ENCODE measurements around the gene GOLGA3. TPM values are rescaled to one million over a fixed set of nuclear protein-coding genes. Genes with fewer than 3 reads are reported as not detected.
"Not testable (repeated sequence)": the region's sequence is repeated elsewhere in the genome, so short reads cannot be mapped to it uniquely, and the experiment has no call there.

GOLGA3 gene
- total and polyA plus RNA-seq, 4 donors = 5.0 to 43.0 (median 15.8) TPM

DNA sequence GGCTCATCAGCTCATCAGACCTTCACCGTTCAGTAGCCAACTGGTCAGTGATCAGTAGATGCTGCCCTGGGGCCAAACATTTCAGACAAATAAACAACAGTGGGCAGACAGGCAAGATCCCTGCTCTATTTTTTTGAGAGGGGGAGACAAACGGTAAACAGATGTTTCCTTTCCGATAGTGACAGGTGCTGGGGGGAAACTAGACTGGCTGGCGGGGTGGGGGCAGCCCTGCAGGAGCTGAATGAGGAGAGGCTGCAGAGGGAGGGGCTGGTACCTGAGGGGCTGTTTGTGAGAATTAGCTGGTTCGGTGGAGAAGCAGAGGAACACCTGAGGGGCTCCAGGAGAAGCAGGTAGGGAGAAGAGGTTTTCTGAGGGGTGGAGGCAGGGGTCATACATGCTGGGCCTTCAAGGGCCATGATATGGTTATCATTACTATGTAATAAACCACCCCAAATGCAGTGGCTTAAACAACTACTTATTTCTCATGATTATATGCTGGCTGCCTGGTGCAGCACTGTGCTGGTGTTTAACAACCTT, 8.2 kb upstream of the GOLGA3 start:
- H3K27ac ChIP-seq (ENCODE audit: low read depth in 1 of 2, low read length in 2 of 2) = no peak overlapping the region
- peaks cover 4 to 34% (median 14%) of the 10 kb centered on the region in 4 donors for H3K36me3 ChIP-seq (ENCODE audit: control insufficient read depth in 4 of 4, insufficient read depth in 3 of 4, low read depth in 1 of 4, low read length in 3 of 4)

GRCh38 chr12:132836230-132836629, 7.6 kb upstream of the GOLGA3 start:
- not testable (repeated sequence) for H3K4me1 ChIP-seq (ENCODE audit: control insufficient read depth in 4 of 4, insufficient read depth in 4 of 4, low read length in 3 of 4); DNase-seq (ENCODE audit: low spot score); H3K9ac ChIP-seq (ENCODE audit: low read depth in 1 of 2, low read length in 2 of 2); H3K27ac ChIP-seq (ENCODE audit: low read depth in 1 of 2, low read length in 2 of 2); H3K9me3 ChIP-seq (ENCODE audit: control insufficient read depth in 4 of 4, low read length in 3 of 4); H3K27me3 ChIP-seq (ENCODE audit: control insufficient read depth in 4 of 4, insufficient read depth in 4 of 4, low read length in 3 of 4); H3K4me3 ChIP-seq (ENCODE audit: low read depth in 1 of 3, low read length in 3 of 3)
- H3K36me3 ChIP-seq (ENCODE audit: control insufficient read depth in 4 of 4, insufficient read depth in 3 of 4, low read depth in 1 of 4, low read length in 3 of 4) = peaks cover under 1 to 30% (median 11%) of the 10 kb centered on the region in 4 donors
- WGBS = 96% methylated on average over 30 of the region's 30 CpGs

More for the DNA sequence above, 8.2 kb upstream of the GOLGA3 start:
- Histone ChIP-seq H3K9ac (ENCODE audit: low read depth in 1 of 2, low read length in 2 of 2) (no peak overlapping the region), H3K4me3 (ENCODE audit: low read depth in 1 of 3, low read length in 3 of 3) (no peak overlapping the region), H3K9me3 (ENCODE audit: control insufficient read depth in 4 of 4, low read length in 3 of 4) (no peaks in the 10 kb centered on the region), H3K27me3 (ENCODE audit: control insufficient read depth in 4 of 4, insufficient read depth in 4 of 4, low read length in 3 of 4) (no peaks in the 10 kb centered on the region), H3K4me1 (ENCODE audit: control insufficient read depth in 4 of 4, insufficient read depth in 4 of 4, low read length in 3 of 4) (no peaks in the 10 kb centered on the region)
- TF ChIP-seq FOXA2 (IDR thresholded peaks at IDR 0.05) (no peak), HNF4A (conservative IDR thresholded peaks at IDR 0.05) (no peak), RXRA (IDR thresholded peaks at IDR 0.05) (no peak), FOXA1 (IDR thresholded peaks at IDR 0.05) (no peak), HNF4G (IDR thresholded peaks at IDR 0.05) (no peak), SP1 (IDR thresholded peaks at IDR 0.05) (no peak)
- no peak for DNase-seq (ENCODE audit: low spot score)
- 86% methylated on average over 5 of the region's 5 CpGs for WGBS

- WGBS = 94% methylated on average over 42 of the region's 42 CpGs
- Histone ChIP-seq H3K4me3 (ENCODE audit: low read depth in 1 of 3, low read length in 3 of 3) (no peak overlapping the region), H3K4me1 (ENCODE audit: control insufficient read depth in 4 of 4, insufficient read depth in 4 of 4, low read length in 3 of 4) (no peaks in the 10 kb centered on the region), H3K27me3 (ENCODE audit: control insufficient read depth in 4 of 4, insufficient read depth in 4 of 4, low read length in 3 of 4) (no peaks in the 10 kb centered on the region), H3K36me3 (ENCODE audit: control insufficient read depth in 4 of 4, insufficient read depth in 3 of 4, low read depth in 1 of 4, low read length in 3 of 4) (peaks cover 0 to 21% (median 6%) of the 10 kb centered on the region in 4 donors), H3K9ac (ENCODE audit: low read depth in 1 of 2, low read length in 2 of 2) (no peak overlapping the region), H3K9me3 (ENCODE audit: control insufficient read depth in 4 of 4, low read length in 3 of 4) (no peaks in the 10 kb centered on the region), H3K27ac (ENCODE audit: low read depth in 1 of 2, low read length in 2 of 2) (no peak overlapping the region)
- no peak for TF ChIP-seq RAD21 (IDR thresholded peaks at IDR 0.05)
- TF ChIP-seq JUND (IDR thresholded peaks at IDR 0.05) = no peak
- no peak for TF ChIP-seq YY1 (IDR thresholded peaks at IDR 0.05)
- TF ChIP-seq NR2F2 (IDR thresholded peaks at IDR 0.05) = no peak
- TF ChIP-seq EGR1 (IDR thresholded peaks at IDR 0.05; ENCODE audit: low read depth in 2 of 2) = no peak
- no peak for TF ChIP-seq HNF4A (conservative IDR thresholded peaks at IDR 0.05)
- TF ChIP-seq, protein P1, sequence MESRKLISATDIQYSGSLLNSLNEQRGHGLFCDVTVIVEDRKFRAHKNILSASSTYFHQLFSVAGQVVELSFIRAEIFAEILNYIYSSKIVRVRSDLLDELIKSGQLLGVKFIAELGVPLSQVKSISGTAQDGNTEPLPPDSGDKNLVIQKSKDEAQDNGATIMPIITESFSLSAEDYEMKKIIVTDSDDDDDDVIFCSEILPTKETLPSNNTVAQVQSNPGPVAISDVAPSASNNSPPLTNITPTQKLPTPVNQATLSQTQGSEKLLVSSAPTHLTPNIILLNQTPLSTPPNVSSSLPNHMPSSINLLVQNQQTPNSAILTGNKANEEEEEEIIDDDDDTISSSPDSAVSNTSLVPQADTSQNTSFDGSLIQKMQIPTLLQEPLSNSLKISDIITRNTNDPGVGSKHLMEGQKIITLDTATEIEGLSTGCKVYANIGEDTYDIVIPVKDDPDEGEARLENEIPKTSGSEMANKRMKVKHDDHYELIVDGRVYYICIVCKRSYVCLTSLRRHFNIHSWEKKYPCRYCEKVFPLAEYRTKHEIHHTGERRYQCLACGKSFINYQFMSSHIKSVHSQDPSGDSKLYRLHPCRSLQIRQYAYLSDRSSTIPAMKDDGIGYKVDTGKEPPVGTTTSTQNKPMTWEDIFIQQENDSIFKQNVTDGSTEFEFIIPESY (IDR thresholded peaks at IDR 0.05) = no peak
- no peak for TF ChIP-seq RXRA (IDR thresholded peaks at IDR 0.05)
- TF ChIP-seq HNF4G (IDR thresholded peaks at IDR 0.05) = no peak
- TF ChIP-seq TAF1 (conservative IDR thresholded peaks at IDR 0.05) = no peak
- no peak for TF ChIP-seq FOXA1 (IDR thresholded peaks at IDR 0.05)
- TF ChIP-seq, protein P2, sequence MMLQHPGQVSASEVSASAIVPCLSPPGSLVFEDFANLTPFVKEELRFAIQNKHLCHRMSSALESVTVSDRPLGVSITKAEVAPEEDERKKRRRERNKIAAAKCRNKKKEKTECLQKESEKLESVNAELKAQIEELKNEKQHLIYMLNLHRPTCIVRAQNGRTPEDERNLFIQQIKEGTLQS (IDR thresholded peaks at IDR 0.05) = no peak
- TF ChIP-seq, protein P3, sequence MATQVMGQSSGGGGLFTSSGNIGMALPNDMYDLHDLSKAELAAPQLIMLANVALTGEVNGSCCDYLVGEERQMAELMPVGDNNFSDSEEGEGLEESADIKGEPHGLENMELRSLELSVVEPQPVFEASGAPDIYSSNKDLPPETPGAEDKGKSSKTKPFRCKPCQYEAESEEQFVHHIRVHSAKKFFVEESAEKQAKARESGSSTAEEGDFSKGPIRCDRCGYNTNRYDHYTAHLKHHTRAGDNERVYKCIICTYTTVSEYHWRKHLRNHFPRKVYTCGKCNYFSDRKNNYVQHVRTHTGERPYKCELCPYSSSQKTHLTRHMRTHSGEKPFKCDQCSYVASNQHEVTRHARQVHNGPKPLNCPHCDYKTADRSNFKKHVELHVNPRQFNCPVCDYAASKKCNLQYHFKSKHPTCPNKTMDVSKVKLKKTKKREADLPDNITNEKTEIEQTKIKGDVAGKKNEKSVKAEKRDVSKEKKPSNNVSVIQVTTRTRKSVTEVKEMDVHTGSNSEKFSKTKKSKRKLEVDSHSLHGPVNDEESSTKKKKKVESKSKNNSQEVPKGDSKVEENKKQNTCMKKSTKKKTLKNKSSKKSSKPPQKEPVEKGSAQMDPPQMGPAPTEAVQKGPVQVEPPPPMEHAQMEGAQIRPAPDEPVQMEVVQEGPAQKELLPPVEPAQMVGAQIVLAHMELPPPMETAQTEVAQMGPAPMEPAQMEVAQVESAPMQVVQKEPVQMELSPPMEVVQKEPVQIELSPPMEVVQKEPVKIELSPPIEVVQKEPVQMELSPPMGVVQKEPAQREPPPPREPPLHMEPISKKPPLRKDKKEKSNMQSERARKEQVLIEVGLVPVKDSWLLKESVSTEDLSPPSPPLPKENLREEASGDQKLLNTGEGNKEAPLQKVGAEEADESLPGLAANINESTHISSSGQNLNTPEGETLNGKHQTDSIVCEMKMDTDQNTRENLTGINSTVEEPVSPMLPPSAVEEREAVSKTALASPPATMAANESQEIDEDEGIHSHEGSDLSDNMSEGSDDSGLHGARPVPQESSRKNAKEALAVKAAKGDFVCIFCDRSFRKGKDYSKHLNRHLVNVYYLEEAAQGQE (IDR thresholded peaks at IDR 0.05) = no peak
- TF ChIP-seq, protein P4, sequence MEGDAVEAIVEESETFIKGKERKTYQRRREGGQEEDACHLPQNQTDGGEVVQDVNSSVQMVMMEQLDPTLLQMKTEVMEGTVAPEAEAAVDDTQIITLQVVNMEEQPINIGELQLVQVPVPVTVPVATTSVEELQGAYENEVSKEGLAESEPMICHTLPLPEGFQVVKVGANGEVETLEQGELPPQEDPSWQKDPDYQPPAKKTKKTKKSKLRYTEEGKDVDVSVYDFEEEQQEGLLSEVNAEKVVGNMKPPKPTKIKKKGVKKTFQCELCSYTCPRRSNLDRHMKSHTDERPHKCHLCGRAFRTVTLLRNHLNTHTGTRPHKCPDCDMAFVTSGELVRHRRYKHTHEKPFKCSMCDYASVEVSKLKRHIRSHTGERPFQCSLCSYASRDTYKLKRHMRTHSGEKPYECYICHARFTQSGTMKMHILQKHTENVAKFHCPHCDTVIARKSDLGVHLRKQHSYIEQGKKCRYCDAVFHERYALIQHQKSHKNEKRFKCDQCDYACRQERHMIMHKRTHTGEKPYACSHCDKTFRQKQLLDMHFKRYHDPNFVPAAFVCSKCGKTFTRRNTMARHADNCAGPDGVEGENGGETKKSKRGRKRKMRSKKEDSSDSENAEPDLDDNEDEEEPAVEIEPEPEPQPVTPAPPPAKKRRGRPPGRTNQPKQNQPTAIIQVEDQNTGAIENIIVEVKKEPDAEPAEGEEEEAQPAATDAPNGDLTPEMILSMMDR (IDR thresholded peaks at IDR 0.05; ENCODE audit: low read depth, low read length, missing input control) = no peak
- no peak for TF ChIP-seq FOXA2 (IDR thresholded peaks at IDR 0.05)
- no peak for DNase-seq (ENCODE audit: low spot score)
These were observed 6.7 kb upstream of the GOLGA3 start for GRCh38 chr12:132835076-132836025.
